ENCODE measurements around the gene VMAC. TPM values are rescaled to one million over a fixed set of nuclear protein-coding genes. Genes with fewer than 3 reads are reported as not detected.
"Not testable (repeated sequence)": the region's sequence is repeated elsewhere in the genome, so short reads cannot be mapped to it uniquely, and the experiment has no call there.

VMAC gene
- total and polyA plus RNA-seq, 9 of the 15 experiments (the other 6 are each of a cell fraction or from before 2014, with no cell fraction given): 0.03 to 3.4 (median 1.1) TPM

GRCh38 chr19:5884065-5884811 lies 20.4 kb upstream of the VMAC start:
- H3K27ac ChIP-seq (ENCODE audit: extremely low read depth, low read depth, low read length); H3K4me3 ChIP-seq; H3K4me2 ChIP-seq (ENCODE audit: insufficient read depth, low read length); H3K9me3 ChIP-seq (replicated peaks; ENCODE audit: control insufficient read depth, insufficient read depth, low read depth, low read length); H3K79me2 ChIP-seq (ENCODE audit: control insufficient read depth, insufficient read depth, low read length); CTCF ChIA-PET (ENCODE audit: low intra/inter-chr PET ratio); H3K36me3 ChIP-seq (ENCODE audit: control insufficient read depth, insufficient read depth, low read length); intact Hi-C loops (cut with micrococcal nuclease); H4K20me1 ChIP-seq (replicated peaks; ENCODE audit: control insufficient read depth, insufficient read depth, low read length); FAIRE-seq; BruUV-seq (replicated peaks); H2AFZ ChIP-seq (ENCODE audit: low read depth, low read length); ATAC-seq; H3K9me1 ChIP-seq (ENCODE audit: control insufficient read depth, insufficient read depth, low read length); in situ Hi-C loops (cut with MboI); TF ChIP-seq FOXM1 (CRISPR knock-in tag; IDR thresholded peaks at IDR 0.05; ENCODE audit: low read depth); TEAD4 (CRISPR knock-in tag; IDR thresholded peaks at IDR 0.05; ENCODE audit: borderline replicate concordance): not testable (repeated sequence)
- Histone ChIP-seq H3K4me1 (replicated peaks in 1 of 2; ENCODE audit: control insufficient read depth in 2 of 2, insufficient read depth in 2 of 2, low read length in 2 of 2) (peaks cover 2 to 19% of the 10 kb centered on the region in 2 experiments; a peak in 2 of 5 replicates), H3K9ac (ENCODE audit: insufficient read depth in 1 of 2, low read depth in 2 of 2, low read length in 2 of 2) (peak overlapping the region in 1 of 2 experiments; percentile 17; a peak in 1 of 4 replicates), H3K27me3 (ENCODE audit: control insufficient read depth in 2 of 2, insufficient read depth in 2 of 2, low read length in 2 of 2) (peaks cover 10 to 27% of the 10 kb centered on the region in 2 experiments; a peak in 4 of 5 replicates)
- 13% methylated on average over 11 of the region's 11 CpGs for WGBS (ENCODE audit: insufficient coverage, low coverage, missing lambda C conversion rate)
- TF ChIP-seq NCOR1 (IDR thresholded peaks at IDR 0.05) (peak; percentile 71; the same call in 1 of the 2 replicates), DPF2 (IDR thresholded peaks at IDR 0.05) (0 out of 2 replicates have a peak, but pooled peaks have one; percentile 34), NFIC (IDR thresholded peaks at IDR 0.05) (peak; percentile 49), FOXM1 (IDR thresholded peaks at IDR 0.05; ENCODE audit: low read depth) (0 out of 2 replicates have a peak, but pooled peaks have one; percentile 31), TEAD4 (IDR thresholded peaks at IDR 0.05; ENCODE audit: low read length) (peak; percentile 67), CBFA2T3 (IDR thresholded peaks at IDR 0.05) (peak; percentile 92), POLR2AphosphoS5 (IDR thresholded peaks at IDR 0.05; ENCODE audit: control insufficient read depth, insufficient read depth, low read depth, low read length) (peak; percentile 47; the same call in 1 of the 2 replicates), TRIM24 (IDR thresholded peaks at IDR 0.05) (peak; percentile 43 to 44; a peak in 3 of 4 replicates), ARID1B (IDR thresholded peaks at IDR 0.05) (peak; percentile 82), CC2D1A (IDR thresholded peaks at IDR 0.05) (peak; percentile 50; the same call in 1 of the 2 replicates), MTA2 (IDR thresholded peaks at IDR 0.05; ENCODE audit: low read depth) (peak; percentile 70), TCF3 (CRISPR knock-in tag; IDR thresholded peaks at IDR 0.05) (peak; percentile 79), CBFA2T2 (conservative IDR thresholded peaks at IDR 0.05) (peak; percentile 86), KDM1A (IDR thresholded peaks at IDR 0.05) (peak; percentile 23 to 33; a peak in 1 of 4 replicates), PHB2 (IDR thresholded peaks at IDR 0.05; ENCODE audit: low read depth) (peak; percentile 73), TAL1 (IDR thresholded peaks at IDR 0.05) (peak; percentile 88)
- peak in 1 of 4 experiments; percentile 43 for DNase-seq (ENCODE audit: extremely low read depth in 1 of 4, low spot score in 3 of 4)
- POLR2A ChIA-PET: interaction anchor here (0.7 to 1.0 kb wide), 3 partner anchors 17 to 112 kb away, joined by 3 to 4 read pairs (median 3); no protein-coding TSS in a partner anchor
